ENCODE data around the gene EML6.

Gene EML6

GRCh38 chr2:55000341-55000740, 276.9 kb downstream of the EML6 start:
- DNase-seq (ENCODE audit: low read depth), result no peak

- DNase-seq (ENCODE audit: low read depth), result no peak
Observed at GRCh38 chr2:55001716-55002115, 278.3 kb downstream of the EML6 start.

GRCh38 chr2:55003706-55004639, 280.5 kb downstream of the EML6 start:
- DNase-seq (ENCODE audit: low read depth), result no peak

GRCh38 chr2:55006306-55006705, 282.8 kb downstream of the EML6 start:
- no peak for DNase-seq (ENCODE audit: low read depth)

- no peak for DNase-seq (ENCODE audit: low read depth)
Observed at GRCh38 chr2:55009277-55010060, 286.0 kb downstream of the EML6 start.

- DNase-seq (ENCODE audit: low read depth), result no peak
Observed at GRCh38 chr2:55010149-55010591, 286.7 kb downstream of the EML6 start.

- DNase-seq (ENCODE audit: low read depth), result no peak
Observed at GRCh38 chr2:55010915-55011314, 287.5 kb downstream of the EML6 start.

GRCh38 chr2:55011831-55012671, 288.6 kb downstream of the EML6 start:
- no peak for DNase-seq (ENCODE audit: low read depth)

GRCh38 chr2:55012672-55013484, 289.4 kb downstream of the EML6 start:
- DNase-seq (ENCODE audit: low read depth), result no peak

GRCh38 chr2:55013936-55014335, 290.5 kb downstream of the EML6 start:
- DNase-seq (ENCODE audit: low read depth), result no peak

GRCh38 chr2:55014962-55015939, 291.8 kb downstream of the EML6 start:
- no peak for DNase-seq (ENCODE audit: low read depth)

- DNase-seq (ENCODE audit: low read depth), result no peak
Observed at GRCh38 chr2:55017428-55017827, 294.0 kb downstream of the EML6 start.

GRCh38 chr2:55017880-55018279, 294.4 kb downstream of the EML6 start:
- DNase-seq (ENCODE audit: low read depth), result no peak

- no peak for DNase-seq (ENCODE audit: low read depth)
Observed at GRCh38 chr2:55018619-55019018, 295.2 kb downstream of the EML6 start.

- DNase-seq (ENCODE audit: low read depth), result no peak
Observed at GRCh38 chr2:55019526-55020258, 296.2 kb downstream of the EML6 start.

Measured in activated T-helper 9 cell treated with anti-CD3 and anti-CD28 coated beads, Interleukin-2, amount 50 U/mL, for 16 hours (primary cell).